IMR-90 (cell line): Measurements from ENCODE around the gene IPO13. TPM values are rescaled to one million over a fixed set of nuclear protein-coding genes. Genes with fewer than 3 reads are reported as not detected.

Experiments used
- ATAC-seq: fragments of 200-7000 bp; cut with Tn5 transposase; 2 replicates; pipeline ENCODE4 v1.9.1; 2020; ENCODE audit warnings: low read depth, mild to moderate bottlenecking, moderate library complexity
- BruUV-seq: library from RNA; stranded (reverse); fragments of 400-500 nt; replicated peaks from 2 replicates; lab custom pipeline; 2021; lab: Mats Ljungman, UMichigan
- CTCF ChIA-PET: fragments of 300-600 bp; formaldehyde crosslinking; extraction: SDS; loops from one replicate; lab custom pipeline; 2021; ENCODE audit warnings: antibody characterized with exemption; lab: Yijun Ruan, JAX
- POLR2A ChIA-PET: fragments of 300-600 bp; sonication (Branson Sonifier 250); formaldehyde crosslinking; loops from one replicate; lab custom pipeline; 2022; ENCODE audit warnings: antibody characterized with exemption; ENCODE audit not compliant: unreplicated experiment; lab: Charles Lee
- DNase-seq: peaks from one replicate; pipeline ENCODE4 v3.0.0; 2013
- H2AFZ ChIP-seq: replicated peaks from 2 replicates; pipeline ENCODE3; 2013; ENCODE audit warnings: low read length, mild to moderate bottlenecking; ENCODE audit not compliant: poor library complexity
- H2AK5ac ChIP-seq: 2 replicates; pipeline ENCODE4 v1.6.1; 2013; ENCODE audit warnings: low read depth, low read length, inconsistent platforms
- H2AK9ac ChIP-seq: replicated peaks from 2 replicates; pipeline ENCODE3; 2013; ENCODE audit warnings: mild to moderate bottlenecking, low read depth, low read length, moderate library complexity; ENCODE audit not compliant: poor library complexity
- H2BK120ac ChIP-seq: 2 replicates; pipeline ENCODE4 v1.6.1; 2013; ENCODE audit warnings: low read depth, low read length, inconsistent platforms
- H2BK15ac ChIP-seq: 3 replicates; pipeline ENCODE4 v1.6.1; 2013; ENCODE audit warnings: low read depth, low read length, inconsistent platforms
- H2BK20ac ChIP-seq: 2 replicates; pipeline ENCODE4 v1.6.1; 2013; ENCODE audit warnings: low read depth, mild to moderate bottlenecking, inconsistent platforms, low read length, moderate library complexity
- H2BK5ac ChIP-seq: 2 replicates; pipeline ENCODE4 v1.6.1; 2013; ENCODE audit warnings: mild to moderate bottlenecking, low read depth, low read length, inconsistent platforms; ENCODE audit not compliant: poor library complexity, severe bottlenecking
- H3K14ac ChIP-seq: replicated peaks from 2 replicates; pipeline ENCODE4 v1.6.1; 2013; ENCODE audit warnings: low read depth, low read length, inconsistent platforms
- H3K18ac ChIP-seq: 2 replicates; pipeline ENCODE4 v1.6.1; 2013; ENCODE audit warnings: low read depth, low read length, control low read depth
- H3K23ac ChIP-seq: 2 replicates; pipeline ENCODE4 v1.6.1; 2013; ENCODE audit warnings: low read depth, low read length, inconsistent platforms
- H3K27ac ChIP-seq: 2 replicates; pipeline ENCODE4 v1.5.1; 2013; ENCODE audit warnings: mild to moderate bottlenecking, control low read depth, low read length; ENCODE audit not compliant: insufficient read depth
- H3K27me3 ChIP-seq: 2 replicates; pipeline ENCODE4 v1.6.1; 2013; ENCODE audit warnings: low read length; ENCODE audit not compliant: control insufficient read depth, insufficient read depth
- H3K36me3 ChIP-seq: 2 replicates; pipeline ENCODE4 v1.6.1; 2013; ENCODE audit warnings: low read length, mixed read lengths; ENCODE audit not compliant: control insufficient read depth, insufficient read depth
- H3K4ac ChIP-seq: 2 replicates; pipeline ENCODE4 v1.6.1; 2013; ENCODE audit warnings: low read depth, low read length, inconsistent platforms
- H3K4me1 ChIP-seq: 2 replicates; pipeline ENCODE4 v1.6.1; 2013; ENCODE audit warnings: low read length, mixed read lengths; ENCODE audit not compliant: control insufficient read depth, insufficient read depth
- H3K4me2 ChIP-seq: 2 replicates; pipeline ENCODE4 v1.6.1; 2013; ENCODE audit warnings: low read depth, mild to moderate bottlenecking, control low read depth, low read length, moderate library complexity
- H3K4me3 ChIP-seq: 2 replicates; pipeline ENCODE4 v1.5.1; 2013; ENCODE audit warnings: low read depth, mild to moderate bottlenecking, control low read depth, low read length, moderate library complexity; ENCODE audit not compliant: insufficient read depth
- H3K56ac ChIP-seq: 2 replicates; pipeline ENCODE4 v1.6.1; 2013; ENCODE audit warnings: low read length, inconsistent platforms; ENCODE audit not compliant: insufficient read depth; ENCODE audit errors: extremely low read depth
- H3K79me1 ChIP-seq, 2 experiments: 2 replicates each; pipeline ENCODE4 v1.6.1; 2013; ENCODE audit warnings: low read length in 2 of 2, inconsistent platforms in 1 of 2, low read depth in 1 of 2
- H3K9ac ChIP-seq: 2 replicates; pipeline ENCODE4 v1.6.1; 2013; ENCODE audit warnings: low read depth, low read length, control low read depth
- H3K9me1 ChIP-seq: 2 replicates; pipeline ENCODE4 v1.6.1; 2013; ENCODE audit warnings: low read length, inconsistent platforms; ENCODE audit not compliant: insufficient read depth
- H3K9me3 ChIP-seq: 2 replicates; pipeline ENCODE4 v1.6.1; 2013; ENCODE audit warnings: low read length; ENCODE audit not compliant: control insufficient read depth, insufficient read depth
- H4K20me1 ChIP-seq: 2 replicates; pipeline ENCODE4 v1.6.1; 2013; ENCODE audit warnings: low read length, inconsistent platforms; ENCODE audit not compliant: insufficient read depth
- H4K5ac ChIP-seq: 2 replicates; pipeline ENCODE4 v1.6.1; 2013; ENCODE audit warnings: mild to moderate bottlenecking, low read depth, low read length, control low read depth
- H4K8ac ChIP-seq, 2 experiments: 2 replicates each; pipeline ENCODE4 v1.6.1; 2013; ENCODE audit warnings: low read depth in 2 of 2, low read length in 2 of 2, control low read depth in 1 of 2, inconsistent platforms in 1 of 2
- H4K91ac ChIP-seq: 2 replicates; pipeline ENCODE4 v1.6.1; 2013; ENCODE audit warnings: low read depth, low read length, inconsistent platforms; ENCODE audit not compliant: insufficient read depth
- BHLHE40 ChIP-seq: fragments of 150-350 bp; IDR thresholded peaks from 2 replicates; pipeline ENCODE4 v1.6.1; 2016; ENCODE audit warnings: mild to moderate bottlenecking, low read depth, low read length
- CEBPB ChIP-seq: IDR thresholded peaks from 2 replicates; pipeline ENCODE4 v1.6.1; 2012; ENCODE audit warnings: low read depth, low read length, improper control_type of control experiment
- CHD1 ChIP-seq: IDR thresholded peaks from 2 replicates; pipeline ENCODE4 v1.6.1; 2012; ENCODE audit warnings: low read depth, low read length, improper control_type of control experiment
- CTCF ChIP-seq: conservative IDR thresholded peaks from 2 replicates; pipeline ENCODE4 v1.5.1; 2012; ENCODE audit warnings: mild to moderate bottlenecking, low read depth, low read length, improper control_type of control experiment
- ELK1 ChIP-seq: fragments of 150-350 bp; IDR thresholded peaks from 2 replicates; pipeline ENCODE4 v1.6.1; 2016; ENCODE audit warnings: low read depth, mild to moderate bottlenecking, low read length, moderate library complexity, borderline replicate concordance
- FOS ChIP-seq: fragments of 150-350 bp; IDR thresholded peaks from 2 replicates; pipeline ENCODE4 v1.6.1; 2016; ENCODE audit warnings: low read depth, low read length
- MAFK ChIP-seq: IDR thresholded peaks from 2 replicates; pipeline ENCODE4 v1.6.1; 2012; ENCODE audit warnings: low read depth, low read length, improper control_type of control experiment
- MAZ ChIP-seq: IDR thresholded peaks from 2 replicates; pipeline ENCODE4 v1.6.1; 2012; ENCODE audit warnings: low read depth, mild to moderate bottlenecking, low read length, improper control_type of control experiment, moderate library complexity, borderline replicate concordance
- MXI1 ChIP-seq: IDR thresholded peaks from 2 replicates; pipeline ENCODE4 v1.6.1; 2012; ENCODE audit warnings: low read depth, mild to moderate bottlenecking, low read length, moderate library complexity, borderline replicate concordance
- NFE2L2 ChIP-seq: fragments of 150-350 bp; IDR thresholded peaks from 2 replicates; pipeline ENCODE4 v1.6.1; 2016; ENCODE audit warnings: low read depth, mild to moderate bottlenecking, low read length
- POLR2A ChIP-seq: IDR thresholded peaks from 2 replicates; pipeline ENCODE4 v1.6.1; 2012; ENCODE audit warnings: mild to moderate bottlenecking, low read depth, low read length
- RAD21 ChIP-seq: IDR thresholded peaks from 2 replicates; pipeline ENCODE4 v1.6.1; 2012; ENCODE audit warnings: low read length, improper control_type of control experiment
- RCOR1 ChIP-seq: IDR thresholded peaks from 2 replicates; pipeline ENCODE4 v1.6.1; 2012; ENCODE audit warnings: mild to moderate bottlenecking, low read length, improper control_type of control experiment; ENCODE audit not compliant: insufficient replicate concordance
- RFX5 ChIP-seq: IDR thresholded peaks from 2 replicates; pipeline ENCODE4 v1.8.0; 2012; ENCODE audit warnings: low read depth, mild to moderate bottlenecking, low read length, moderate library complexity
- SMC3 ChIP-seq: fragments of 150-350 bp; IDR thresholded peaks from 2 replicates; pipeline ENCODE4 v1.6.1; 2016; ENCODE audit warnings: low read depth, mild to moderate bottlenecking, antibody characterized with exemption, low read length, moderate library complexity
- USF2 ChIP-seq: fragments of 150-350 bp; IDR thresholded peaks from 2 replicates; pipeline ENCODE4 v1.6.1; 2017; ENCODE audit warnings: mild to moderate bottlenecking, antibody characterized with exemption, low read length, low read depth
- WGBS, 2 experiments: methylation state at CpG; one replicate each; pipeline versions ENCODE4 v1.1.5 to v1.1.7; 2013; ENCODE audit warnings: missing lambda C conversion rate in 2 of 2; ENCODE audit not compliant: insufficient read length in 1 of 2; ENCODE audit errors: extremely low coverage in 2 of 2; 5-methylcytosine and 5-hydroxymethylcytosine counted together
- dilution Hi-C: fragments of 300-500 bp; cut with HindIII; formaldehyde crosslinking; loops from one replicate; pipeline ENCODE4 v1.14.3; 2018; ENCODE audit warnings: low sequenced_read_pairs; ENCODE audit not compliant: unreplicated experiment
- in situ Hi-C: fragments of 300-500 bp; cut with MboI; formaldehyde crosslinking; loops from 3 replicates; pipeline ENCODE4 v1.14.3; 2019; ENCODE audit warnings: low sequenced_read_pairs, inconsistent platforms, mixed read lengths
- intact Hi-C: fragments of 100-400 bp; cut with micrococcal nuclease; formaldehyde crosslinking; loops from 2 replicates; pipeline ENCODE4 v1.10.0; 2022
- polyA plus RNA-seq, 3 experiments: library from polyadenylated mRNA; depleted of rRNA; stranded (reverse); fragments of >200 nt; gene quantifications; 2 replicates each; pipeline ENCODE4 v1.2.3, GENCODE V29; 2012; ENCODE audit warnings: low replicate concordance in 1 of 3
- total RNA-seq: library from RNA; depleted of rRNA; stranded (reverse); fragments of >200 nt; gene quantifications from 2 replicates; pipeline ENCODE4 v1.2.3, GENCODE V29; 2012

The IPO13 gene
- total and polyA plus RNA-seq, 2 of the 4 experiments (the other 2 are of a cell fraction): 15.2 to 18.7 TPM

- dilution Hi-C loops: no loop called here
- POLR2A ChIA-PET: no interaction called here
- Histone ChIP-seq H3K23ac (no peak overlapping the region), H4K91ac (no peak overlapping the region), H2BK15ac (no peak overlapping the region), H3K18ac (no peak overlapping the region), H3K27ac (no peak overlapping the region), H3K4ac (no peak overlapping the region), H2BK120ac (no peak overlapping the region), H3K79me1 (no peaks in the 10 kb centered on the region), H4K20me1 (no peaks in the 10 kb centered on the region), H2BK5ac (no peak overlapping the region), H4K5ac (no peak overlapping the region), H3K9me1 (no peaks in the 10 kb centered on the region), H3K56ac (no peak overlapping the region), H3K4me1 (no peaks in the 10 kb centered on the region), H3K4me3 (no peak overlapping the region), H3K14ac (no peak overlapping the region), H3K9ac (no peak overlapping the region), H4K8ac (no peak overlapping the region), H3K9me3 (no peaks in the 10 kb centered on the region), H3K36me3 (peaks cover 24% of the 10 kb centered on the region; the same call in 1 of the 2 replicates), H2AK5ac (no peak overlapping the region), H2AK9ac (no peak overlapping the region), H3K27me3 (no peaks in the 10 kb centered on the region), H2BK20ac (no peak overlapping the region), H3K4me2 (no peak overlapping the region), H2AFZ (no peak overlapping the region)
- ATAC-seq (no peak), DNase-seq (no peak)
- in situ Hi-C loops: no loop called here
- 69% methylated on average over 5 of the region's 8 CpGs; no CpG with 5 or more reads in 1 of the 2 experiments for WGBS, 2 experiments
- TF ChIP-seq FOS (no peak), BHLHE40 (no peak), MAZ (no peak), POLR2A (no peak), MXI1 (no peak), CEBPB (no peak), RFX5 (no peak), NFE2L2 (no peak), CTCF (no peak), USF2 (no peak), RAD21 (no peak), CHD1 (no peak), ELK1 (no peak), SMC3 (no peak), RCOR1 (no peak), MAFK (no peak)
- CTCF ChIA-PET: interaction anchor here (1.6 kb wide), 1 partner anchor 48 kb away, joined by 3 read pairs; no protein-coding TSS in a partner anchor
- BruUV-seq: no TSS peak
- intact Hi-C loops: loop anchor here (10.0 kb wide), 1 partner anchor 315 kb away; no protein-coding TSS in a partner anchor
These were observed 53.4 kb downstream of the IPO13 start for GRCh38 chr1:44000122-44000665.
